Measurements from ENCODE around the gene MYL12A. TPM values are rescaled to one million over a fixed set of nuclear protein-coding genes. Genes with fewer than 3 reads are reported as not detected.

Gene MYL12A
- total RNA-seq, 1 experiment from 2014 or later, result 314 TPM

DNA sequence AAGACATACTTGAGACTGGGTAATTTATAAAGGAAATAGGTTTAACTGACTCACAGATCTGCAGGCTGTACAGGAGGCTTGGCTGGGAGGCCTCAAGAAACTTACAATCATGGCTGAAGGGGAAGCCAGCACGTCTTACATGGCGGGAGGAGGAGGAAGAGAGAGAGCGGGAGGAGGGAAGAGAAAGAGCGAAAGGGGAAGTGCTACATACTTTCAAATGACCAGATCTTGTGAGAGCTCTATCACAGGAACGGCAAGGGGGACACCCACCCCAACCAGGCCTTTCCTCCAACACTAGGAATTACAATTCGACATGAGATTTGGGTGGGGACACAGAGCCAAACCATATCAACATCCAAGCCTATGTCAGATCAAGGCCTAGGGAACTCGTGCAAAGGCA lies 38.6 kb downstream of the MYL12A start:
- CTCF ChIA-PET, result interaction anchor here (6.5 kb wide), 1 partner anchor 380 kb away, joined by 65 read pairs; no protein-coding TSS in a partner anchor
- no peak overlapping the region for H3K9ac ChIP-seq (ENCODE audit: low read length)
- no TSS peak for BruUV-seq (replicated peaks)

GRCh38 chr18:3293196-3293951 lies 45.8 kb downstream of the MYL12A start:
- H3K9me3 ChIP-seq (ENCODE audit: control insufficient read depth in 1 of 2, insufficient read depth in 1 of 2, low read depth in 1 of 2, low read length in 2 of 2), result peaks cover 11 to 16% of the 10 kb centered on the region in 2 experiments; a peak in 2 of 4 replicates
- ChIA-PET POLR2A (no interaction called here), RAD21 (ENCODE audit: low non-redundant PET in 1 of 2, low total read pairs in 2 of 2, uncharacterized antibody in 2 of 2, unreplicated experiment in 2 of 2) (no interaction called here), CTCF (no interaction called here)
- H2AFZ ChIP-seq (ENCODE audit: low read depth, low read length, poor library complexity, severe bottlenecking), result no peak overlapping the region
- no peak for DNase-seq (ENCODE audit: low read depth, low spot score)
- no TSS peak for BruUV-seq (replicated peaks)
- no peak for ATAC-seq
- no peak overlapping the region for H3K27ac ChIP-seq (ENCODE audit: low read depth, low read length)
- intact Hi-C loops (cut with micrococcal nuclease), result no loop called here
- H3K9me2 ChIP-seq (ENCODE audit: insufficient read depth), result no peaks in the 10 kb centered on the region
- peaks cover 0 to 21% of the 10 kb centered on the region in 2 experiments; a peak in 2 of 4 replicates for H3K4me1 ChIP-seq (ENCODE audit: control insufficient read depth in 1 of 2, insufficient read depth in 2 of 2, low read length in 2 of 2)
- peaks cover 8% of the 10 kb centered on the region; the same call in 1 of the 2 replicates for H3K79me2 ChIP-seq (ENCODE audit: insufficient read depth, low read length)
- no peak overlapping the region for H3K4me2 ChIP-seq (ENCODE audit: low read length)
- H3K36me3 ChIP-seq (ENCODE audit: control insufficient read depth in 1 of 2, insufficient read depth in 2 of 2, low read length in 2 of 2), result peaks cover 0 to 9% of the 10 kb centered on the region in 2 experiments; a peak in 1 of 4 replicates
- no peaks in the 10 kb centered on the region for H4K20me1 ChIP-seq (ENCODE audit: insufficient read depth)
- H3K27me3 ChIP-seq (ENCODE audit: insufficient read depth, low read length), result no peaks in the 10 kb centered on the region
- no peak overlapping the region for H3K9ac ChIP-seq (ENCODE audit: low read length)
- no peak overlapping the region for H3K4me3 ChIP-seq (replicated peaks in 1 of 2; ENCODE audit: low read depth in 1 of 2, low read length in 2 of 2)
- TF ChIP-seq RAD21 (IDR thresholded peaks at IDR 0.05; ENCODE audit: low read depth), result no peak
- no peak for TF ChIP-seq POLR2AphosphoS5 (IDR thresholded peaks at IDR 0.05; ENCODE audit: low read depth, low read length)
- no peak for TF ChIP-seq FOSL1 (IDR thresholded peaks at IDR 0.05; ENCODE audit: low read depth)
- TF ChIP-seq CEBPB (IDR thresholded peaks at IDR 0.05; ENCODE audit: low read depth), result no peak
- no peak for TF ChIP-seq TCF7L2 (IDR thresholded peaks at IDR 0.05; ENCODE audit: borderline replicate concordance, extremely low read depth, insufficient read depth, insufficient read length)
- no peak for TF ChIP-seq POLR2A (IDR thresholded peaks at IDR 0.05; ENCODE audit: borderline replicate concordance, extremely low read depth, insufficient read depth, insufficient read length)
- TF ChIP-seq ZBTB33 (IDR thresholded peaks at IDR 0.05; ENCODE audit: extremely low read depth, insufficient replicate concordance, low read length), result no peak
- TF ChIP-seq EZH2phosphoT487 (IDR thresholded peaks at IDR 0.05; ENCODE audit: borderline replicate concordance), result no peak
- no peak for TF ChIP-seq CBX3 (IDR thresholded peaks at IDR 0.05; ENCODE audit: low read depth)
- no peak for TF ChIP-seq YY1 (IDR thresholded peaks at IDR 0.05; ENCODE audit: extremely low read depth, insufficient replicate concordance, low read depth, low read length)
- no peak for TF ChIP-seq EZH2 (IDR thresholded peaks at IDR 0.05)
- TF ChIP-seq SRF (IDR thresholded peaks at IDR 0.05; ENCODE audit: low read depth), result no peak
- no peak for TF ChIP-seq ZFX (IDR thresholded peaks at IDR 0.05)
- no peak for TF ChIP-seq EGR1 (IDR thresholded peaks at IDR 0.05; ENCODE audit: low read depth)
- no peak for TF ChIP-seq SIN3A (IDR thresholded peaks at IDR 0.05; ENCODE audit: low read depth)

More for the DNA sequence above, 38.6 kb downstream of the MYL12A start:
- Histone ChIP-seq H3K9me3 (ENCODE audit: control insufficient read depth in 1 of 2, insufficient read depth in 1 of 2, low read depth in 1 of 2, low read length in 2 of 2) (peaks cover 0 to 6% of the 10 kb centered on the region in 2 experiments; a peak in 1 of 4 replicates), H3K79me2 (ENCODE audit: insufficient read depth, low read length) (no peaks in the 10 kb centered on the region), H3K4me2 (ENCODE audit: low read length) (no peak overlapping the region), H4K20me1 (ENCODE audit: insufficient read depth) (no peaks in the 10 kb centered on the region), H3K4me1 (ENCODE audit: control insufficient read depth in 1 of 2, insufficient read depth in 2 of 2, low read length in 2 of 2) (peaks cover 15 to 40% of the 10 kb centered on the region in 2 experiments), H3K27ac (ENCODE audit: low read depth, low read length) (no peak overlapping the region), H3K9me2 (ENCODE audit: insufficient read depth) (no peaks in the 10 kb centered on the region), H3K36me3 (ENCODE audit: control insufficient read depth in 1 of 2, insufficient read depth in 2 of 2, low read length in 2 of 2) (no peaks in the 10 kb centered on the region), H2AFZ (ENCODE audit: low read depth, low read length, poor library complexity, severe bottlenecking) (no peak overlapping the region), H3K27me3 (ENCODE audit: insufficient read depth, low read length) (no peaks in the 10 kb centered on the region), H3K4me3 (replicated peaks in 1 of 2; ENCODE audit: low read depth in 1 of 2, low read length in 2 of 2) (no peak overlapping the region)
- ATAC-seq (no peak), DNase-seq (ENCODE audit: low read depth, low spot score) (no peak)
- POLR2A ChIA-PET, result interaction anchor here (0.8 to 1.0 kb wide), 2 partner anchors 11 to 329 kb away, joined by 3 to 4 read pairs; no protein-coding TSS in a partner anchor
- TF ChIP-seq, protein P1, sequence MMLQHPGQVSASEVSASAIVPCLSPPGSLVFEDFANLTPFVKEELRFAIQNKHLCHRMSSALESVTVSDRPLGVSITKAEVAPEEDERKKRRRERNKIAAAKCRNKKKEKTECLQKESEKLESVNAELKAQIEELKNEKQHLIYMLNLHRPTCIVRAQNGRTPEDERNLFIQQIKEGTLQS (IDR thresholded peaks at IDR 0.05), result no peak
- RAD21 ChIA-PET (ENCODE audit: low non-redundant PET in 1 of 2, low total read pairs in 2 of 2, uncharacterized antibody in 2 of 2, unreplicated experiment in 2 of 2), result no interaction called here
- intact Hi-C loops (cut with micrococcal nuclease), result no loop called here

Data from HCT116 (cell line).